Endodermal cell (in vitro differentiated cells): ENCODE results near the gene TRAPPC3. TPM values are rescaled to one million over a fixed set of nuclear protein-coding genes. Genes with fewer than 3 reads are reported as not detected.

Source experiments
- DNase-seq: peaks from one replicate; pipeline ENCODE4 v3.0.0-alpha.2; 2017
- H3K27ac ChIP-seq: 2 replicates; pipeline ENCODE4 v1.5.1; 2013; ENCODE audit warnings: mild to moderate bottlenecking, low read depth, low read length, moderate library complexity
- H3K27me3 ChIP-seq: 2 replicates; pipeline ENCODE4 v1.6.1; 2013; ENCODE audit warnings: mild to moderate bottlenecking, low read length, moderate library complexity; ENCODE audit not compliant: insufficient read depth, control insufficient read depth, poor library complexity, severe bottlenecking
- H3K36me3 ChIP-seq: 2 replicates; pipeline ENCODE4 v1.7.0; 2013; ENCODE audit warnings: mild to moderate bottlenecking, low read length, moderate library complexity; ENCODE audit not compliant: control insufficient read depth, insufficient read depth
- H3K4me1 ChIP-seq: one replicate; pipeline ENCODE4 v1.7.0; 2013; ENCODE audit warnings: low read length; ENCODE audit not compliant: control insufficient read depth, insufficient read depth
- H3K4me3 ChIP-seq: 2 replicates; pipeline ENCODE4 v1.5.1; 2013; ENCODE audit warnings: mild to moderate bottlenecking, low read length, moderate library complexity
- H3K9ac ChIP-seq: 2 replicates; pipeline ENCODE4 v1.6.1; 2013; ENCODE audit warnings: mild to moderate bottlenecking, low read length, moderate library complexity; ENCODE audit not compliant: poor library complexity, severe bottlenecking; ENCODE audit errors: extremely low read depth
- H3K9me3 ChIP-seq: 2 replicates; pipeline ENCODE4 v1.6.1; 2013; ENCODE audit warnings: mild to moderate bottlenecking, low read length, moderate library complexity; ENCODE audit not compliant: control insufficient read depth
- H3K27ac Mint-ChIP-seq: 2 replicates; pipeline ENCODE4 v1.8.0; 2020; ENCODE audit warnings: mixed read lengths
- H3K27me3 Mint-ChIP-seq: 2 replicates; pipeline ENCODE4 v1.8.0; 2021; ENCODE audit warnings: mild to moderate bottlenecking, mixed read lengths; ENCODE audit not compliant: insufficient read depth
- H3K36me3 Mint-ChIP-seq: 2 replicates; pipeline ENCODE4 v1.8.0; 2020; ENCODE audit warnings: low read depth, mixed read lengths
- H3K4me1 Mint-ChIP-seq: 2 replicates; pipeline ENCODE4 v1.8.0; 2020; ENCODE audit warnings: mixed read lengths
- H3K4me3 Mint-ChIP-seq: 2 replicates; pipeline ENCODE4 v1.8.0; 2020; ENCODE audit warnings: mild to moderate bottlenecking, moderate library complexity, mixed read lengths
- H3K9me3 Mint-ChIP-seq: 2 replicates; pipeline ENCODE4 v1.8.0; 2020; ENCODE audit warnings: mild to moderate bottlenecking, mixed read lengths
- CTCF ChIP-seq: fragments of 200-600 bp; sonication (generic); conservative IDR thresholded peaks from 2 replicates; pipeline ENCODE4 v1.5.0; 2021; ENCODE audit warnings: antibody characterized with exemption, mild to moderate bottlenecking
- WGBS, 2 experiments: methylation state at CpG; one replicate each; pipeline versions ENCODE4 v1.1.5 to v1.1.7; 2013; ENCODE audit warnings: missing lambda C conversion rate in 2 of 2, mixed read lengths in 1 of 2; ENCODE audit not compliant: insufficient coverage in 1 of 2, insufficient read length in 1 of 2; 5-methylcytosine and 5-hydroxymethylcytosine counted together
- total RNA-seq, 2 donors: library from RNA; stranded (reverse); fragmentation: NEBNext Ultra II Directional in 1 of 2; extraction: Animal tissue kit (Norgen Biotek cat#: 25700) in 1 of 2; gene quantifications; 2 replicates in 1 of 2; 3 replicates in 1 of 2; pipeline ENCODE4 v1.2.1, GENCODE V29; 2021

The TRAPPC3 gene
- total RNA-seq, 2 donors from 2014 or later, result 61.5 to 79.9 TPM

DNA sequence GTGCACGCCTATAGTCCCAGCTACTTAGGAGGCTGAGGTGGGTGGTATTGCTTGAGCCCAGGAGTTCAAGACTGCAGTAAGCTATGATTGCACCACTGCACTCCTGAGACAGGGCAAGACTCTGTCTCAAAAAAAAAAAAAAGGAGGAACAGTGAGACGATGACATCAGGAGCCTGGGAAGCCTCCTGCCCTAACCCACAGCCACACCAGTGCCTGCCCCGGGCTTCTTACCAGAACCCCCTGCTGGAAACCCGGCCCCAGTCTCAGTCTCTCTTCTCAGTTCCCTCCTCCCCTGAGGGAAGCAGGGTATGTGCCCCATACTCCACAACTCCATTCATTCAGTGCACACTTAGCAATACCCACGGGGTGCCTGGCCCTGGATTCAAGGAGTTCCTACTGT lies 33.4 kb downstream of the TRAPPC3 start:
- H3K27me3 ChIP-seq, result no peaks in the 10 kb centered on the region
- H3K9me3 ChIP-seq, result no peaks in the 10 kb centered on the region
- H3K4me1 Mint-ChIP-seq, result no peaks in the 10 kb centered on the region
- no peak overlapping the region for H3K27ac Mint-ChIP-seq
- no peak overlapping the region for H3K9ac ChIP-seq
- H3K9me3 Mint-ChIP-seq, result no peaks in the 10 kb centered on the region
- no peaks in the 10 kb centered on the region for H3K4me1 ChIP-seq
- no peaks in the 10 kb centered on the region for H3K36me3 ChIP-seq
- no peak for DNase-seq
- no peaks in the 10 kb centered on the region for H3K36me3 Mint-ChIP-seq
- no peak overlapping the region for H3K27ac ChIP-seq
- no peak for TF ChIP-seq CTCF
- 74 to 77% methylated on average over 4 to 5 of the region's 5 CpGs for WGBS, 2 experiments
- H3K27me3 Mint-ChIP-seq, result no peaks in the 10 kb centered on the region
- H3K4me3 Mint-ChIP-seq, result no peak overlapping the region
- no peak overlapping the region for H3K4me3 ChIP-seq

- Mint-ChIP-seq H3K27me3 (no peaks in the 10 kb centered on the region), H3K9me3 (no peaks in the 10 kb centered on the region)
These were observed 34.1 kb downstream of the TRAPPC3 start for GRCh38 chr1:36115200-36115669.

GRCh38 chr1:36114371-36114770 lies 34.9 kb downstream of the TRAPPC3 start:
- 68 to 71% methylated on average over 5 of the region's 5 CpGs for WGBS, 2 experiments

More at GRCh38 chr1:36115200-36115669, 34.1 kb downstream of the TRAPPC3 start:
- Histone ChIP-seq H3K9ac (no peak overlapping the region), H3K4me3 (no peak overlapping the region), H3K27me3 (no peaks in the 10 kb centered on the region), H3K4me1 (no peaks in the 10 kb centered on the region), H3K27ac (peak overlapping the region; percentile 72), H3K9me3 (no peaks in the 10 kb centered on the region), H3K36me3 (no peaks in the 10 kb centered on the region)
- Mint-ChIP-seq H3K27ac (no peak overlapping the region), H3K36me3 (no peaks in the 10 kb centered on the region), H3K4me1 (no peaks in the 10 kb centered on the region), H3K4me3 (no peak overlapping the region)
- 84 to 88% methylated on average over 15 to 18 of the region's 18 CpGs for WGBS, 2 experiments
- peak; percentile 67 for DNase-seq
- no peak for TF ChIP-seq CTCF

More at GRCh38 chr1:36114371-36114770, 34.9 kb downstream of the TRAPPC3 start:
- no peaks in the 10 kb centered on the region for H3K36me3 ChIP-seq
- H3K9ac ChIP-seq, result no peak overlapping the region
- Mint-ChIP-seq H3K4me3 (no peak overlapping the region), H3K36me3 (no peaks in the 10 kb centered on the region), H3K9me3 (no peaks in the 10 kb centered on the region), H3K27me3 (no peaks in the 10 kb centered on the region), H3K27ac (no peak overlapping the region), H3K4me1 (no peaks in the 10 kb centered on the region)
- no peak for DNase-seq
- no peak for TF ChIP-seq CTCF
- no peaks in the 10 kb centered on the region for H3K4me1 ChIP-seq
- H3K4me3 ChIP-seq, result no peak overlapping the region
- H3K9me3 ChIP-seq, result no peaks in the 10 kb centered on the region
- no peaks in the 10 kb centered on the region for H3K27me3 ChIP-seq
- no peak overlapping the region for H3K27ac ChIP-seq
